Vagina (tissue), 2 donors: ENCODE results near the gene WDR76.

ENCODE experiments used
- POLR2A ChIP-seq, 2 donors: fragments of 450-650 bp; IDR thresholded peaks; one replicate each; pipeline ENCODE4 v1.6.1; 2017; ENCODE audit warnings: antibody characterized with exemption in 2 of 2, mild to moderate bottlenecking in 2 of 2, moderate library complexity in 2 of 2
- POLR2AphosphoS5 ChIP-seq, 2 donors: sonication (generic); formaldehyde crosslinking; IDR thresholded peaks; one replicate each; pipeline ENCODE4 v1.9.0; 2017; ENCODE audit warnings: antibody characterized with exemption in 2 of 2, mild to moderate bottlenecking in 2 of 2, low read depth in 1 of 2; ENCODE audit not compliant: insufficient read depth in 1 of 2
- TF ChIP-seq, protein P1 (sequence below), 3 experiments: fragments of 450-650 bp in 2 of 3; fragments of 200-600 bp in 1 of 3; sonication (generic) in 1 of 3; IDR thresholded peaks; one replicate each; pipeline ENCODE4 v1.5.1; 2017 to 2019; ENCODE audit warnings: antibody characterized with exemption in 3 of 3, mild to moderate bottlenecking in 2 of 3, moderate library complexity in 2 of 3

GRCh38 chr15:43851251-43851650, 24.4 kb downstream of the WDR76 start:
- TF ChIP-seq, protein P1, sequence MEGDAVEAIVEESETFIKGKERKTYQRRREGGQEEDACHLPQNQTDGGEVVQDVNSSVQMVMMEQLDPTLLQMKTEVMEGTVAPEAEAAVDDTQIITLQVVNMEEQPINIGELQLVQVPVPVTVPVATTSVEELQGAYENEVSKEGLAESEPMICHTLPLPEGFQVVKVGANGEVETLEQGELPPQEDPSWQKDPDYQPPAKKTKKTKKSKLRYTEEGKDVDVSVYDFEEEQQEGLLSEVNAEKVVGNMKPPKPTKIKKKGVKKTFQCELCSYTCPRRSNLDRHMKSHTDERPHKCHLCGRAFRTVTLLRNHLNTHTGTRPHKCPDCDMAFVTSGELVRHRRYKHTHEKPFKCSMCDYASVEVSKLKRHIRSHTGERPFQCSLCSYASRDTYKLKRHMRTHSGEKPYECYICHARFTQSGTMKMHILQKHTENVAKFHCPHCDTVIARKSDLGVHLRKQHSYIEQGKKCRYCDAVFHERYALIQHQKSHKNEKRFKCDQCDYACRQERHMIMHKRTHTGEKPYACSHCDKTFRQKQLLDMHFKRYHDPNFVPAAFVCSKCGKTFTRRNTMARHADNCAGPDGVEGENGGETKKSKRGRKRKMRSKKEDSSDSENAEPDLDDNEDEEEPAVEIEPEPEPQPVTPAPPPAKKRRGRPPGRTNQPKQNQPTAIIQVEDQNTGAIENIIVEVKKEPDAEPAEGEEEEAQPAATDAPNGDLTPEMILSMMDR (IDR thresholded peaks at IDR 0.05): no peak
- TF ChIP-seq POLR2AphosphoS5 (IDR thresholded peaks at IDR 0.05; ENCODE audit: insufficient read depth in 1 of 2, low read depth in 1 of 2) (no peak), POLR2A (IDR thresholded peaks at IDR 0.05) (no peak)
